H1 (cell line): ENCODE data around the gene MYH9. TPM values are rescaled to one million over a fixed set of nuclear protein-coding genes. Genes with fewer than 3 reads are reported as not detected.
A peak's percentile ranks its signal among the peaks of the same experiment; 100 is the strongest.

ENCODE experiments used
- CTCF ChIA-PET: fragments of 300-600 bp; sonication (Branson Sonifier 250); formaldehyde crosslinking; loops from one replicate; lab custom pipeline; 2021; ENCODE audit not compliant: partially characterized antibody; lab: Charles Lee
- POLR2A ChIA-PET: fragments of 300-600 bp; sonication (Branson Sonifier 250); formaldehyde crosslinking; loops from one replicate; lab custom pipeline; 2021; ENCODE audit warnings: inconsistent platforms; ENCODE audit not compliant: partially characterized antibody; lab: Charles Lee
- DNase-seq, 2 experiments: peaks; one replicate each; pipeline versions ENCODE4 v3.0.0 to v3.0.0-alpha.2; 2010 to 2022; ENCODE audit warnings: low spot score in 2 of 2, low read depth in 1 of 2, mixed read lengths in 1 of 2
- FAIRE-seq: peaks from 2 replicates; lab custom pipeline; 2011; peaks lifted over from hg19 to GRCh38; lab: Jason Lieb, UNC
- H2AFZ ChIP-seq: 2 replicates; pipeline ENCODE4 v1.8.1; 2012; ENCODE audit warnings: low read length, inconsistent platforms
- H2AK5ac ChIP-seq: 2 replicates; pipeline ENCODE4 v1.6.1; 2013; ENCODE audit warnings: low read depth, low read length
- H2BK120ac ChIP-seq: replicated peaks from 2 replicates; pipeline ENCODE3; 2013; ENCODE audit warnings: low read depth, low read length, inconsistent platforms
- H2BK12ac ChIP-seq: 2 replicates; pipeline ENCODE4 v1.6.1; 2013; ENCODE audit warnings: low read depth, low read length
- H2BK15ac ChIP-seq: 2 replicates; pipeline ENCODE4 v1.6.1; 2013; ENCODE audit warnings: low read length
- H2BK20ac ChIP-seq: 2 replicates; pipeline ENCODE4 v1.6.1; 2013; ENCODE audit warnings: low read length
- H2BK5ac ChIP-seq: 2 replicates; pipeline ENCODE4 v1.6.1; 2013; ENCODE audit warnings: low read depth, low read length
- H3K14ac ChIP-seq: 2 replicates; pipeline ENCODE4 v1.6.1; 2013; ENCODE audit warnings: inconsistent platforms; ENCODE audit not compliant: insufficient read length
- H3K18ac ChIP-seq: 2 replicates; pipeline ENCODE4 v1.6.1; 2013; ENCODE audit warnings: low read length; ENCODE audit errors: extremely low read depth
- H3K23ac ChIP-seq: 2 replicates; pipeline ENCODE4 v1.6.1; 2013; ENCODE audit warnings: inconsistent platforms; ENCODE audit not compliant: insufficient read length
- H3K23me2 ChIP-seq: 2 replicates; pipeline ENCODE4 v1.6.1; 2013; ENCODE audit warnings: low read depth, low read length
- H3K27ac ChIP-seq: 2 replicates; pipeline ENCODE4 v1.6.1; 2011; ENCODE audit warnings: low read depth, low read length, inconsistent platforms
- H3K27me3 ChIP-seq, 4 experiments: replicated peaks in 1 of 4; 1 replicate in 1 of 4; 2 replicates in 3 of 4; pipeline versions ENCODE4 v1.6.1 to v1.8.1; 2011 to 2013; ENCODE audit warnings: low read length in 3 of 4, mild to moderate bottlenecking in 3 of 4, inconsistent platforms in 2 of 4, mixed read lengths in 2 of 4, moderate library complexity in 1 of 4; ENCODE audit not compliant: control insufficient read depth in 3 of 4, insufficient read depth in 3 of 4; ENCODE audit errors: extremely low read depth in 1 of 4
- H3K36me3 ChIP-seq, 4 experiments: 2 replicates each; pipeline versions ENCODE4 v1.6.1 to v1.8.1; 2011 to 2013; ENCODE audit warnings: mild to moderate bottlenecking in 4 of 4, low read length in 3 of 4, moderate library complexity in 2 of 4, control low read depth in 1 of 4, inconsistent platforms in 1 of 4; ENCODE audit not compliant: insufficient read depth in 4 of 4, control insufficient read depth in 2 of 4
- H3K4ac ChIP-seq: replicated peaks from 2 replicates; pipeline ENCODE3; 2013; ENCODE audit warnings: low read length, low read depth, mixed read lengths, inconsistent platforms; ENCODE audit not compliant: insufficient read length
- H3K4me1 ChIP-seq, 4 experiments: replicated peaks in 1 of 4; 1 replicate in 1 of 4; 2 replicates in 3 of 4; pipeline versions ENCODE4 v1.6.1 to v1.8.1; 2011 to 2013; ENCODE audit warnings: low read length in 3 of 4, inconsistent platforms in 2 of 4, mixed read lengths in 1 of 4; ENCODE audit not compliant: insufficient read depth in 4 of 4, control insufficient read depth in 3 of 4
- H3K4me2 ChIP-seq, 2 experiments: 2 replicates each; pipeline versions ENCODE4 v1.6.1 to v1.8.1; 2011 to 2013; ENCODE audit warnings: low read depth in 2 of 2, low read length in 2 of 2, control low read depth in 1 of 2, inconsistent platforms in 1 of 2, mild to moderate bottlenecking in 1 of 2; ENCODE audit not compliant: insufficient read depth in 1 of 2
- H3K4me3 ChIP-seq, 4 experiments: fragments of 200-600, 300-600 bp in 1 of 4; sonication (generic), shearing (Covaris generic), sonication (Bioruptor Twin) in 1 of 4; 2 replicates each; pipeline versions ENCODE4 v1.5.1 to v1.8.1; 2011 to 2016; ENCODE audit warnings: low read length in 4 of 4, low read depth in 3 of 4, control low read depth in 2 of 4, inconsistent platforms in 2 of 4, mild to moderate bottlenecking in 2 of 4, mixed read lengths in 1 of 4, moderate library complexity in 1 of 4; ENCODE audit not compliant: insufficient read depth in 2 of 4; ENCODE audit errors: extremely low read depth in 1 of 4
- H3K56ac ChIP-seq: replicated peaks from 2 replicates; pipeline ENCODE3; 2013; ENCODE audit warnings: low read depth, mild to moderate bottlenecking, mixed read lengths, low read length, inconsistent platforms; ENCODE audit not compliant: insufficient read length
- H3K79me1 ChIP-seq: 2 replicates; pipeline ENCODE4 v1.6.1; 2013; ENCODE audit warnings: low read depth, low read length, control low read depth
- H3K79me2 ChIP-seq, 2 experiments: 2 replicates each; pipeline versions ENCODE4 v1.6.1 to v1.8.1; 2012 to 2013; ENCODE audit warnings: low read length in 2 of 2, mild to moderate bottlenecking in 2 of 2, inconsistent platforms in 1 of 2; ENCODE audit not compliant: insufficient read depth in 2 of 2, control insufficient read depth in 1 of 2
- H3K9ac ChIP-seq, 4 experiments: replicated peaks in 1 of 4; 1 replicate in 1 of 4; 2 replicates in 3 of 4; pipeline versions ENCODE4 v1.6.1 to v1.8.1; 2011 to 2013; ENCODE audit warnings: low read depth in 3 of 4, low read length in 3 of 4, control low read depth in 2 of 4, mild to moderate bottlenecking in 2 of 4, moderate library complexity in 2 of 4, inconsistent platforms in 1 of 4; ENCODE audit errors: extremely low read depth in 1 of 4
- H3K9me3 ChIP-seq, 2 experiments: 2 replicates each; pipeline versions ENCODE4 v1.6.1 to v1.8.1; 2012 to 2013; ENCODE audit warnings: mild to moderate bottlenecking in 2 of 2, moderate library complexity in 2 of 2, control low read depth in 1 of 2, inconsistent platforms in 1 of 2, low read depth in 1 of 2, low read length in 1 of 2, mixed read lengths in 1 of 2; ENCODE audit not compliant: insufficient read depth in 2 of 2
- H4K20me1 ChIP-seq, 2 experiments: replicated peaks in 1 of 2; 2 replicates each; pipeline versions ENCODE3 to v1.8.1; 2011 to 2013; ENCODE audit warnings: inconsistent platforms in 2 of 2, low read length in 2 of 2, mild to moderate bottlenecking in 1 of 2; ENCODE audit not compliant: insufficient read depth in 2 of 2, control insufficient read depth in 1 of 2
- H4K5ac ChIP-seq: 2 replicates; pipeline ENCODE4 v1.6.1; 2013; ENCODE audit warnings: low read length, low read depth, mixed read lengths, inconsistent platforms; ENCODE audit not compliant: insufficient read length
- H4K8ac ChIP-seq: 2 replicates; pipeline ENCODE4 v1.8.0; 2013; ENCODE audit warnings: mild to moderate bottlenecking, moderate library complexity, low read length, inconsistent platforms; ENCODE audit not compliant: insufficient read depth; ENCODE audit errors: extremely low read depth
- H4K91ac ChIP-seq: replicated peaks from 2 replicates; pipeline ENCODE3; 2013; ENCODE audit warnings: low read length, mixed read lengths, inconsistent platforms; ENCODE audit not compliant: insufficient read length
- ATF3 ChIP-seq: IDR thresholded peaks from 2 replicates; pipeline ENCODE4 v1.6.1; 2011; ENCODE audit warnings: low read depth, mild to moderate bottlenecking, low read length; ENCODE audit not compliant: insufficient read depth
- CHD1 ChIP-seq: IDR thresholded peaks from 2 replicates; pipeline ENCODE4 v1.6.1; 2012; ENCODE audit warnings: low read depth, low read length, improper control_type of control experiment
- EGR1 ChIP-seq: IDR thresholded peaks from 2 replicates; pipeline ENCODE4 v1.6.1; 2011; ENCODE audit warnings: low read depth, low read length, borderline replicate concordance
- FOSL1 ChIP-seq: IDR thresholded peaks from 2 replicates; pipeline ENCODE4 v1.6.1; 2011; ENCODE audit warnings: mild to moderate bottlenecking, low read depth, low read length, moderate library complexity; ENCODE audit not compliant: insufficient read depth
- JUND ChIP-seq: IDR thresholded peaks from 2 replicates; pipeline ENCODE4 v1.6.1; 2011; ENCODE audit warnings: mild to moderate bottlenecking, improper control_type of control experiment, low read length
- POLR2A ChIP-seq, 2 experiments: IDR thresholded peaks; 1 replicate in 1 of 2; 2 replicates in 1 of 2; pipeline ENCODE4 v1.6.1; 2011; ENCODE audit warnings: low read depth in 2 of 2, low read length in 2 of 2, mild to moderate bottlenecking in 2 of 2; ENCODE audit errors: control extremely low read depth in 1 of 2
- RAD21 ChIP-seq, 2 experiments: IDR thresholded peaks in 1 of 2; conservative IDR thresholded peaks in 1 of 2; 2 replicates each; pipeline ENCODE4 v1.6.1; 2011; ENCODE audit warnings: low read depth in 2 of 2, low read length in 2 of 2, improper control_type of control experiment in 1 of 2, inconsistent platforms in 1 of 2, mild to moderate bottlenecking in 1 of 2, moderate library complexity in 1 of 2
- RFX5 ChIP-seq: IDR thresholded peaks from 2 replicates; pipeline ENCODE4 v1.6.1; 2011; ENCODE audit warnings: low read depth, low read length, improper control_type of control experiment, borderline replicate concordance
- SIRT6 ChIP-seq: IDR thresholded peaks from one replicate; pipeline ENCODE4 v1.7.1; 2012; ENCODE audit warnings: low read length, inconsistent platforms
- SP1 ChIP-seq: IDR thresholded peaks from 2 replicates; pipeline ENCODE4 v1.6.1; 2011; ENCODE audit warnings: low read depth, low read length
- WGBS, 2 experiments: shearing (Covaris generic) in 1 of 2; methylation state at CpG; one replicate each; pipeline versions ENCODE4 v1.1.6 to v1.1.7; 2013 to 2015; ENCODE audit warnings: low lambda C conversion rate in 2 of 2, mixed read lengths in 2 of 2, inconsistent platforms in 1 of 2, low coverage in 1 of 2, missing lambda C conversion rate in 1 of 2; ENCODE audit not compliant: insufficient replicate concordance in 2 of 2, insufficient coverage in 1 of 2, insufficient read length in 1 of 2; ENCODE audit errors: extremely low coverage in 1 of 2, missing lambda C conversion rate in 1 of 2; 5-methylcytosine and 5-hydroxymethylcytosine counted together
- polyA plus RNA-seq, 7 experiments: library from polyadenylated mRNA; depleted of rRNA in 3 of 7; stranded (reverse) in 5 of 7; unstranded in 2 of 7; fragments of >200 nt in 5 of 7; fragments of 200-250 nt in 2 of 7; gene quantifications; 1 replicate in 5 of 7; 2 replicates in 1 of 7; 4 replicates in 1 of 7; pipeline versions ENCODE4 v1.2.1 to v1.2.3, GENCODE V29; 2011 to 2013; ENCODE audit warnings: missing spikeins in 2 of 7, mixed read lengths in 2 of 7
- total RNA-seq: library from RNA; stranded (reverse); fragmentation: NEBNext Ultra II Directional; extraction: Animal tissue kit (Norgen Biotek cat#: 25700); gene quantifications from 2 replicates; pipeline ENCODE4 v1.2.1, GENCODE V29; 2021

MYH9 gene
- total and polyA plus RNA-seq, 2 of the 8 experiments (the other 6 are each of a cell fraction or from before 2014, with no cell fraction given): 24.9 to 322 TPM

- no peak overlapping the region for H2AK5ac ChIP-seq
- ChIA-PET CTCF (interaction anchor here (0.7 to 5.0 kb wide), 27 partner anchors 11 to 272 kb away, joined by 3 to 30 read pairs (median 7); partner anchors contain the start of genes APOL1 and APOL4), POLR2A (interaction anchor here (0.6 to 1.9 kb wide), 9 partner anchors 10 to 242 kb away, joined by 3 to 8 read pairs (median 5); partner anchors contain the start of gene TXN2)
- peak overlapping the region; percentile 82 for H2BK5ac ChIP-seq
- H4K20me1 ChIP-seq: no peaks in the 10 kb centered on the region
- peak overlapping the region; percentile 26 for H3K18ac ChIP-seq
- no peak overlapping the region for H3K56ac ChIP-seq
- H2BK15ac ChIP-seq: no peak overlapping the region
- H2AFZ ChIP-seq: peak overlapping the region; percentile 75; the same call in 1 of the 2 replicates
- no peak overlapping the region for H3K14ac ChIP-seq
- H2BK12ac ChIP-seq: peak overlapping the region; percentile 43
- peaks cover 0 to 5% of the 10 kb centered on the region in 2 experiments; a peak in 1 of 4 replicates for H3K79me2 ChIP-seq
- H3K27me3 ChIP-seq: no peaks in the 10 kb centered on the region
- no peak overlapping the region for H2BK20ac ChIP-seq
- no peak overlapping the region for H2BK120ac ChIP-seq
- no peak overlapping the region for H4K91ac ChIP-seq
- no peak overlapping the region for H3K4ac ChIP-seq
- no peak overlapping the region for H3K23ac ChIP-seq
- no peaks in the 10 kb centered on the region for H3K36me3 ChIP-seq
- no peaks in the 10 kb centered on the region for H3K9me3 ChIP-seq
- peak overlapping the region; percentile 21; the same call in 1 of the 2 replicates for H3K27ac ChIP-seq
- H3K23me2 ChIP-seq: peaks cover 3% of the 10 kb centered on the region
- H3K4me3 ChIP-seq: peak overlapping the region; percentile 35 to 67 (median 40)
- WGBS, 2 experiments: 43% methylated on average over 4 of the region's 4 CpGs; no CpG with 5 or more reads in 1 of the 2 experiments
- H3K79me1 ChIP-seq: no peaks in the 10 kb centered on the region
- FAIRE-seq (no peak), DNase-seq (no peak)
- no peak overlapping the region for H4K5ac ChIP-seq
- H3K9ac ChIP-seq: peak overlapping the region in 3 of 4 experiments; percentile 52 to 56 (median 53); a peak in 5 of 7 replicates
- no peak overlapping the region for H4K8ac ChIP-seq
- peak overlapping the region; percentile 71 to 91 for H3K4me2 ChIP-seq
- peaks cover 0 to 14% (median 9%) of the 10 kb centered on the region in 4 experiments; a peak in 6 of 7 replicates for H3K4me1 ChIP-seq
- TF ChIP-seq JUND: no peak
- TF ChIP-seq CHD1: no peak
- no peak for TF ChIP-seq SIRT6
- TF ChIP-seq SP1: no peak
- TF ChIP-seq EGR1: no peak
- TF ChIP-seq FOSL1: no peak
- no peak for TF ChIP-seq RFX5
- no peak for TF ChIP-seq RAD21 (IDR thresholded peaks at IDR 0.05 in 1 of 2, conservative IDR thresholded peaks at IDR 0.05 in 1 of 2; ENCODE audit: low read depth in 2 of 2, low read length in 2 of 2)
- TF ChIP-seq ATF3: no peak
- no peak for TF ChIP-seq POLR2A (IDR thresholded peaks at IDR 0.05; ENCODE audit: control extremely low read depth in 1 of 2, low read depth in 2 of 2, low read length in 2 of 2)
Measured at GRCh38 chr22:36239150-36239400, 148.7 kb downstream of the MYH9 start.
